DND-41 (cell line): ENCODE measurements around the gene NEUROD2.

Source experiments
- ATAC-seq: fragments of 200-7000 bp; cut with Tn5 transposase; 3 replicates; pipeline ENCODE4 v1.9.1; 2021; ENCODE audit warnings: low read depth; ENCODE audit not compliant: insufficient read depth
- DNase-seq: peaks from one replicate; pipeline ENCODE4 v3.0.0-alpha.2; 2020
- H2AFZ ChIP-seq: 2 replicates; pipeline ENCODE4 v1.6.0; 2012; ENCODE audit warnings: low read depth, low read length
- H3K27ac ChIP-seq: 2 replicates; pipeline ENCODE4 v1.5.1; 2012; ENCODE audit warnings: low read length, inconsistent platforms
- H3K27me3 ChIP-seq: fragments of 200-600 bp; sonication (generic); 2 replicates; pipeline ENCODE4 v1.6.0; 2012; ENCODE audit warnings: low read length, mild to moderate bottlenecking, inconsistent platforms; ENCODE audit not compliant: insufficient read depth, poor library complexity
- H3K36me3 ChIP-seq: 2 replicates; pipeline ENCODE4 v1.5.1; 2012; ENCODE audit warnings: low read length, inconsistent platforms; ENCODE audit not compliant: insufficient read depth
- H3K4me1 ChIP-seq: 2 replicates; pipeline ENCODE4 v1.5.1; 2012; ENCODE audit warnings: mild to moderate bottlenecking, low read length; ENCODE audit not compliant: insufficient read depth
- H3K4me2 ChIP-seq: 2 replicates; pipeline ENCODE4 v1.6.0; 2012; ENCODE audit warnings: mild to moderate bottlenecking, moderate library complexity, low read length, inconsistent platforms; ENCODE audit not compliant: insufficient read depth
- H3K4me3 ChIP-seq, 2 experiments: fragments of 200-600 bp in 1 of 2; shearing (Covaris generic) in 1 of 2; 2 replicates each; pipeline ENCODE4 v1.5.1; 2012 to 2016; ENCODE audit warnings: inconsistent platforms in 2 of 2, low read length in 2 of 2, mild to moderate bottlenecking in 2 of 2, low read depth in 1 of 2, moderate library complexity in 1 of 2
- H3K79me2 ChIP-seq: 2 replicates; pipeline ENCODE4 v1.6.0; 2012; ENCODE audit warnings: low read length, inconsistent platforms; ENCODE audit not compliant: insufficient read depth
- H3K9ac ChIP-seq: 2 replicates; pipeline ENCODE4 v1.6.0; 2012; ENCODE audit warnings: low read depth, mild to moderate bottlenecking, inconsistent platforms, low read length, moderate library complexity
- H3K9me3 ChIP-seq: 2 replicates; pipeline ENCODE4 v1.5.1; 2012; ENCODE audit warnings: low read length, moderate library complexity, mild to moderate bottlenecking, inconsistent platforms; ENCODE audit not compliant: insufficient read depth, severe bottlenecking
- H4K20me1 ChIP-seq: 2 replicates; pipeline ENCODE4 v1.6.0; 2012; ENCODE audit warnings: low read length; ENCODE audit not compliant: insufficient read depth
- EZH2 ChIP-seq: IDR thresholded peaks from 3 replicates; pipeline ENCODE4 v1.6.1; 2012; ENCODE audit warnings: borderline replicate concordance, low read depth, mild to moderate bottlenecking, moderate library complexity, low read length, inconsistent platforms; ENCODE audit not compliant: severe bottlenecking
- TF ChIP-seq, protein P1 (sequence below): IDR thresholded peaks from 2 replicates; pipeline ENCODE4 v1.5.1; 2012; ENCODE audit warnings: borderline replicate concordance, low read length, moderate library complexity, mild to moderate bottlenecking; ENCODE audit not compliant: poor library complexity, severe bottlenecking; ENCODE audit errors: extremely low read depth

Gene NEUROD2

DNA sequence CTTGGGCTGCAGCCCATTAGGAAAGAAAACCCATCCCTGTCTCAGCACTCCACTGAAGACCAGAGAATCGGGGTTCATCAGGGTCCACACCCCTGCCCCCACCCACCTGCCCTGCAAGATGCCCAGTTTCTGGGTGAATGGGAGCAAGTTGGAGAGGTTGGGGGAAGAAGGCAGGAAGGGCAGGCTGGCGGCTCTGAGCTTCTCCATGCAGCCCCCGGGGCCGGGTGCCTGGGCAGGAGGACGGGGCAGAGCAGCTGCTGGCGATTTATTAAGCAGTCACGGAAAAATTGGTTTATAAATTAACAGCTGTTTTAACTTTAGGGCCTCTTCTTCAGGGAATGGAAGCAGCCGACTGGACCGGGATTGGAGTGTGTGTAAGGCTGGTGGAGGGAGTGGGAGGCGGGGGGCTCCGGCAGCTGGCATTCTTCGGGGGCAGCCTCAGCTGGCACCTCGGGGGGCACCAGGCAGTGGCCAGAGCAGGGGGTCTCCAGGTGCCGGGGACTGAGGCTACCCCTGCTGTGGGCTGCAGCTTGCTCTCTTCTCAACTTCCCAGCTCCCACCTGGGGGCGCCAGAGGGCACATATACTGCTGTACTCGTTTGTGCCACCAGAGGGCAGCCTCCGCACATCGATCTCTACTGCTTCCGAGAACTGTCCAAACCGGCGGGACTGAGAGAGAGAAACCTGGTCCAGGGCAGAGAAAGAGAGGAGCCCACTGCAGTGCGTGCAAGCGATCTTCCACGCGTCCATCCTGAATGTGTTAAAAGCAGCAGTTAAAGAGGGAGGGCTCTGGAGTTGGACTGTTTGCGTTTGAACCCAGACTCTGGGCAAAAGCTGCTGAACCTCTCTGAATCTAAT, 14.0 kb upstream of the NEUROD2 start:
- no peak for TF ChIP-seq EZH2
- TF ChIP-seq, protein P1, sequence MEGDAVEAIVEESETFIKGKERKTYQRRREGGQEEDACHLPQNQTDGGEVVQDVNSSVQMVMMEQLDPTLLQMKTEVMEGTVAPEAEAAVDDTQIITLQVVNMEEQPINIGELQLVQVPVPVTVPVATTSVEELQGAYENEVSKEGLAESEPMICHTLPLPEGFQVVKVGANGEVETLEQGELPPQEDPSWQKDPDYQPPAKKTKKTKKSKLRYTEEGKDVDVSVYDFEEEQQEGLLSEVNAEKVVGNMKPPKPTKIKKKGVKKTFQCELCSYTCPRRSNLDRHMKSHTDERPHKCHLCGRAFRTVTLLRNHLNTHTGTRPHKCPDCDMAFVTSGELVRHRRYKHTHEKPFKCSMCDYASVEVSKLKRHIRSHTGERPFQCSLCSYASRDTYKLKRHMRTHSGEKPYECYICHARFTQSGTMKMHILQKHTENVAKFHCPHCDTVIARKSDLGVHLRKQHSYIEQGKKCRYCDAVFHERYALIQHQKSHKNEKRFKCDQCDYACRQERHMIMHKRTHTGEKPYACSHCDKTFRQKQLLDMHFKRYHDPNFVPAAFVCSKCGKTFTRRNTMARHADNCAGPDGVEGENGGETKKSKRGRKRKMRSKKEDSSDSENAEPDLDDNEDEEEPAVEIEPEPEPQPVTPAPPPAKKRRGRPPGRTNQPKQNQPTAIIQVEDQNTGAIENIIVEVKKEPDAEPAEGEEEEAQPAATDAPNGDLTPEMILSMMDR: peak; percentile 100
- Histone ChIP-seq H3K79me2 (no peaks in the 10 kb centered on the region), H3K4me2 (peak overlapping the region; percentile 62), H3K27me3 (peaks cover 39% of the 10 kb centered on the region), H2AFZ (peak overlapping the region; percentile 59), H3K4me3 (peak overlapping the region in 1 of 2 experiments; percentile 23; a peak in 2 of 4 replicates), H3K36me3 (no peaks in the 10 kb centered on the region), H3K27ac (no peak overlapping the region), H4K20me1 (peaks cover 9% of the 10 kb centered on the region; the same call in 1 of the 2 replicates), H3K4me1 (peaks cover 30% of the 10 kb centered on the region), H3K9ac (peak overlapping the region; percentile 3; the same call in 1 of the 2 replicates), H3K9me3 (no peaks in the 10 kb centered on the region)
- ATAC-seq (peak; percentile 66), DNase-seq (peak; percentile 89)

DNA sequence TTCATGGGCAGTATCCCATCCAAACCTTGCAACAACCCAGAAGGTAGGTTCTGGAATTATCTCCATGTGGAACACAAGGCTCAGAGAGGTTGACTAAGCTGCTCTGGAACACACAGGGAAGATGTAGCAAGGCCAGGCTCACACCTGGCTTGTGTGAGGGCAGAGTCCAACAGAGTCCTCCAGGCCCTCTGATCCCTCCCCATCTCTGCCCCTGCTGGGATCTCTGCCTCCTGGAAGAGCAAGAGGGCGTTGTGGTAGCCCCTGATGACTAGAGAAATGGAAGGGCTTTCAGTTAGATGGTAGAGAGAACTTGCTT, 12.0 kb upstream of the NEUROD2 start:
- Histone ChIP-seq H3K27ac (no peak overlapping the region), H3K79me2 (no peaks in the 10 kb centered on the region), H3K4me3 (no peak overlapping the region), H4K20me1 (peaks cover 13% of the 10 kb centered on the region; the same call in 1 of the 2 replicates), H3K36me3 (no peaks in the 10 kb centered on the region), H3K27me3 (peaks cover 46% of the 10 kb centered on the region), H3K9me3 (no peaks in the 10 kb centered on the region), H3K9ac (no peak overlapping the region), H3K4me1 (peaks cover 30% of the 10 kb centered on the region), H3K4me2 (no peak overlapping the region), H2AFZ (no peak overlapping the region)
- ATAC-seq: no peak
- TF ChIP-seq EZH2: no peak
- TF ChIP-seq, protein P1: no peak
- no peak for DNase-seq

DNA sequence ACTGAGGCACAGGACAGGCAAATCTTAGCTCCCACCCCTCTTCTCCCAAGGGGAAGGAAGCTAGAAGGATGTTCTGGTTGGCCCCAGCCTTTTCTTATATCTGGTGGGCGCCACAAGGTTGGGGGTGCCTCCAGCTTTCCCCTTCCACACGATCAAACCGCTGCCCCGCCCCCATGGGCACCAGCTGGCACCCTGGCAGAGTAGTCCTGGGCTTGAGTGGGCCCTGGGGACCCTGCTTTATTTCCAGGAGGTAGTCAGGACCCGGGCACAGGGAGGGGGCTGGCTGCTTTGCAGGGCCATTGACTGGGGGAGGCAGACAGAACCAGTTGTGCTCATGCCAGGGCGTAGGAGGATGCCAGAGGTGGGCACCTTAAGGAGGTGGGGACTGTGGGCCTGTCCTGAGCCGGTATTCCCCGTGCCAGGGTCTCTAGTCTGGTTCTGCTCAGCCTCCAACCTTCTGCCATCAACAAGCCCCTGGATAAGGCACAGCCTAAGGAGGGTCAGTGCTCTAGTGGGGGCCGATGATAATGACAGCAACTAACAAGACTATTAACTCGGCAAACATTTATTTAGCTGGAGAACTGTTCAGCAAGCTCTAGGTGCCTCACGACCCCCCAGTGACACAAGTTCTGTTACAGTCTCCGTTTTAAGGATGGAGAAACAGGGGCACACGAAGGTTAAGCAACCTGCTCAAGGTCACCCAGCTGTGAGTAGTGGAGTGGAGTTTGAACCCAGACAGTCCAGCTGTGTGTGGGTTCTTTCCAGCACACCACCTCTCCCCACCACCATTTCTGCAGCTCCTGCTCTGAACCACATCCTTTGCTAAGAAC, 11.5 kb upstream of the NEUROD2 start:
- Histone ChIP-seq H4K20me1 (peaks cover 13% of the 10 kb centered on the region; the same call in 1 of the 2 replicates), H3K4me1 (peaks cover 30% of the 10 kb centered on the region), H3K4me3 (no peak overlapping the region), H3K27me3 (peaks cover 48% of the 10 kb centered on the region), H2AFZ (no peak overlapping the region), H3K4me2 (no peak overlapping the region), H3K9me3 (no peaks in the 10 kb centered on the region), H3K36me3 (no peaks in the 10 kb centered on the region), H3K79me2 (no peaks in the 10 kb centered on the region), H3K27ac (no peak overlapping the region), H3K9ac (no peak overlapping the region; the same call in 1 of the 2 replicates)
- DNase-seq (no peak), ATAC-seq (no peak)
- no peak for TF ChIP-seq EZH2
- TF ChIP-seq, protein P1: no peak
